ENCODE results near the gene UBA6. TPM values are rescaled to one million over a fixed set of nuclear protein-coding genes. Genes with fewer than 3 reads are reported as not detected.

Gene UBA6
- total RNA-seq, 2 experiments from 2014 or later, result 90.8 to 91.1 TPM

GRCh38 chr4:67694662-67695061 lies 6.3 kb downstream of the UBA6 start:
- POLR2A ChIA-PET, result no interaction called here
- CTCF ChIA-PET, result no interaction called here
- H3K27me3 Mint-ChIP-seq (ENCODE audit: low read depth), result no peaks in the 10 kb centered on the region
- no peaks in the 10 kb centered on the region for H3K9me3 Mint-ChIP-seq (ENCODE audit: insufficient read depth)
- DNase-seq (no peak), ATAC-seq (no peak)
- H3K4me3 Mint-ChIP-seq, result no peak overlapping the region
- H3K27ac Mint-ChIP-seq, result no peak overlapping the region
- H3K4me1 Mint-ChIP-seq (ENCODE audit: low read depth), result peaks cover 38% of the 10 kb centered on the region
- H3K36me3 Mint-ChIP-seq (ENCODE audit: low read depth), result peaks cover 59% of the 10 kb centered on the region

- ATAC-seq (no peak), DNase-seq (no peak)
- Mint-ChIP-seq H3K27me3 (ENCODE audit: low read depth) (no peaks in the 10 kb centered on the region), H3K4me3 (no peak overlapping the region), H3K9me3 (ENCODE audit: insufficient read depth) (no peaks in the 10 kb centered on the region), H3K4me1 (ENCODE audit: low read depth) (peaks cover 29% of the 10 kb centered on the region), H3K36me3 (ENCODE audit: low read depth) (peaks cover 61% of the 10 kb centered on the region), H3K27ac (no peak overlapping the region)
- ChIA-PET POLR2A (no interaction called here), CTCF (interaction anchor here (1.2 kb wide), 1 partner anchor 8 kb away, joined by 3 read pairs; no protein-coding TSS in a partner anchor)
These were observed 9.6 kb downstream of the UBA6 start for GRCh38 chr4:67691328-67691727.

- Mint-ChIP-seq H3K9me3 (ENCODE audit: insufficient read depth) (no peaks in the 10 kb centered on the region), H3K36me3 (ENCODE audit: low read depth) (peaks cover 64% of the 10 kb centered on the region), H3K4me1 (ENCODE audit: low read depth) (peaks cover 42% of the 10 kb centered on the region), H3K4me3 (no peak overlapping the region), H3K27me3 (ENCODE audit: low read depth) (no peaks in the 10 kb centered on the region), H3K27ac (no peak overlapping the region)
- CTCF ChIA-PET, result interaction anchor here (1.4 kb wide), 1 partner anchor 13 kb away, joined by 3 read pairs; no protein-coding TSS in a partner anchor
- DNase-seq, result no peak
- POLR2A ChIA-PET, result no interaction called here
- no peak for ATAC-seq
These were observed 13.3 kb downstream of the UBA6 start for GRCh38 chr4:67687636-67688035.

- peak; percentile 11 for ATAC-seq
- Mint-ChIP-seq H3K4me1 (ENCODE audit: low read depth) (peaks cover 44% of the 10 kb centered on the region), H3K4me3 (peak overlapping the region; percentile 11), H3K27me3 (ENCODE audit: low read depth) (no peaks in the 10 kb centered on the region), H3K36me3 (ENCODE audit: low read depth) (peaks cover 58% of the 10 kb centered on the region), H3K9me3 (ENCODE audit: insufficient read depth) (no peaks in the 10 kb centered on the region), H3K27ac (peak overlapping the region; percentile 56)
- POLR2A ChIA-PET, result no interaction called here
- DNase-seq, result no peak
- CTCF ChIA-PET, result no interaction called here
These were observed 15.5 kb downstream of the UBA6 start for GRCh38 chr4:67685532-67685859.

- ChIA-PET CTCF (no interaction called here), POLR2A (no interaction called here)
- ATAC-seq (peak; percentile 63), DNase-seq (no peak)
- H3K27me3 Mint-ChIP-seq (ENCODE audit: low read depth), result no peaks in the 10 kb centered on the region
- H3K4me3 Mint-ChIP-seq, result peak overlapping the region; percentile 11
- H3K4me1 Mint-ChIP-seq (ENCODE audit: low read depth), result peaks cover 44% of the 10 kb centered on the region
- H3K36me3 Mint-ChIP-seq (ENCODE audit: low read depth), result peaks cover 58% of the 10 kb centered on the region
- peak overlapping the region; percentile 56 for H3K27ac Mint-ChIP-seq
- no peaks in the 10 kb centered on the region for H3K9me3 Mint-ChIP-seq (ENCODE audit: insufficient read depth)
These were observed 16.0 kb downstream of the UBA6 start for GRCh38 chr4:67684839-67685531.

GRCh38 chr4:67682266-67682665 lies 18.7 kb downstream of the UBA6 start:
- no peaks in the 10 kb centered on the region for H3K9me3 Mint-ChIP-seq (ENCODE audit: insufficient read depth)
- H3K4me1 Mint-ChIP-seq (ENCODE audit: low read depth), result peaks cover 39% of the 10 kb centered on the region
- DNase-seq (no peak), ATAC-seq (no peak)
- peaks cover 58% of the 10 kb centered on the region for H3K36me3 Mint-ChIP-seq (ENCODE audit: low read depth)
- no peaks in the 10 kb centered on the region for H3K27me3 Mint-ChIP-seq (ENCODE audit: low read depth)
- H3K27ac Mint-ChIP-seq, result no peak overlapping the region
- CTCF ChIA-PET, result no interaction called here
- no peak overlapping the region for H3K4me3 Mint-ChIP-seq
- POLR2A ChIA-PET, result no interaction called here

GRCh38 chr4:67680581-67681222 lies 20.3 kb downstream of the UBA6 start:
- Mint-ChIP-seq H3K4me3 (no peak overlapping the region), H3K36me3 (ENCODE audit: low read depth) (peaks cover 62% of the 10 kb centered on the region), H3K9me3 (ENCODE audit: insufficient read depth) (no peaks in the 10 kb centered on the region), H3K27ac (peak overlapping the region; percentile 50), H3K4me1 (ENCODE audit: low read depth) (peaks cover 31% of the 10 kb centered on the region), H3K27me3 (ENCODE audit: low read depth) (no peaks in the 10 kb centered on the region)
- ChIA-PET POLR2A (interaction anchor here (1.0 kb wide), 1 partner anchor 20 kb away, joined by 4 read pairs; the partner anchor contains the start of gene UBA6), CTCF (interaction anchor here (1.0 kb wide), 1 partner anchor 18 kb away, joined by 5 read pairs; no protein-coding TSS in a partner anchor)
- ATAC-seq (peak; percentile 42), DNase-seq (no peak)

GRCh38 chr4:67678612-67679011 lies 22.3 kb downstream of the UBA6 start:
- Mint-ChIP-seq H3K4me1 (ENCODE audit: low read depth) (peaks cover 17% of the 10 kb centered on the region), H3K4me3 (no peak overlapping the region), H3K27me3 (ENCODE audit: low read depth) (no peaks in the 10 kb centered on the region), H3K9me3 (ENCODE audit: insufficient read depth) (no peaks in the 10 kb centered on the region), H3K36me3 (ENCODE audit: low read depth) (peaks cover 68% of the 10 kb centered on the region), H3K27ac (no peak overlapping the region)
- DNase-seq, result no peak
- POLR2A ChIA-PET, result no interaction called here
- CTCF ChIA-PET, result no interaction called here
- no peak for ATAC-seq

- H3K4me3 Mint-ChIP-seq, result no peak overlapping the region
- CTCF ChIA-PET, result interaction anchor here (1.4 to 2.1 kb wide), 3 partner anchors 14 to 121 kb away, joined by 3 to 5 read pairs (median 4); no protein-coding TSS in a partner anchor
- H3K27ac Mint-ChIP-seq, result no peak overlapping the region
- no peak for ATAC-seq
- H3K27me3 Mint-ChIP-seq (ENCODE audit: low read depth), result no peaks in the 10 kb centered on the region
- H3K9me3 Mint-ChIP-seq (ENCODE audit: insufficient read depth), result no peaks in the 10 kb centered on the region
- POLR2A ChIA-PET, result no interaction called here
- H3K4me1 Mint-ChIP-seq (ENCODE audit: low read depth), result peaks cover 1% of the 10 kb centered on the region
- H3K36me3 Mint-ChIP-seq (ENCODE audit: low read depth), result peaks cover 65% of the 10 kb centered on the region
- no peak for DNase-seq
These were observed 26.9 kb downstream of the UBA6 start for GRCh38 chr4:67674098-67674497.

GRCh38 chr4:67668315-67668714 lies 32.6 kb downstream of the UBA6 start:
- H3K27me3 Mint-ChIP-seq (ENCODE audit: low read depth), result no peaks in the 10 kb centered on the region
- POLR2A ChIA-PET, result no interaction called here
- peak overlapping the region; percentile 13 for H3K27ac Mint-ChIP-seq
- peaks cover 61% of the 10 kb centered on the region for H3K36me3 Mint-ChIP-seq (ENCODE audit: low read depth)
- DNase-seq (no peak), ATAC-seq (no peak)
- no peaks in the 10 kb centered on the region for H3K9me3 Mint-ChIP-seq (ENCODE audit: insufficient read depth)
- no peaks in the 10 kb centered on the region for H3K4me1 Mint-ChIP-seq (ENCODE audit: low read depth)
- H3K4me3 Mint-ChIP-seq, result no peak overlapping the region
- CTCF ChIA-PET, result no interaction called here

- POLR2A ChIA-PET, result no interaction called here
- CTCF ChIA-PET, result no interaction called here
- H3K4me3 Mint-ChIP-seq, result no peak overlapping the region
These were observed 40.5 kb downstream of the UBA6 start for GRCh38 chr4:67660418-67660817.

GRCh38 chr4:67659065-67659464 lies 41.9 kb downstream of the UBA6 start:
- no peak for ATAC-seq
- Mint-ChIP-seq H3K4me3 (no peak overlapping the region), H3K9me3 (ENCODE audit: insufficient read depth) (peaks cover 17% of the 10 kb centered on the region), H3K36me3 (ENCODE audit: low read depth) (peaks cover 86% of the 10 kb centered on the region), H3K27me3 (ENCODE audit: low read depth) (no peaks in the 10 kb centered on the region), H3K27ac (no peak overlapping the region), H3K4me1 (ENCODE audit: low read depth) (peaks cover 5% of the 10 kb centered on the region)
- CTCF ChIA-PET, result interaction anchor here (0.9 kb wide), 1 partner anchor 17 kb away, joined by 3 read pairs; no protein-coding TSS in a partner anchor
- DNase-seq, result no peak
- POLR2A ChIA-PET, result no interaction called here

More at GRCh38 chr4:67660418-67660817, 40.5 kb downstream of the UBA6 start:
- H3K4me1 Mint-ChIP-seq (ENCODE audit: low read depth), result peaks cover 5% of the 10 kb centered on the region
- DNase-seq, result no peak
- no peak overlapping the region for H3K27ac Mint-ChIP-seq
- no peak for ATAC-seq
- H3K9me3 Mint-ChIP-seq (ENCODE audit: insufficient read depth), result peaks cover 14% of the 10 kb centered on the region
- peaks cover 82% of the 10 kb centered on the region for H3K36me3 Mint-ChIP-seq (ENCODE audit: low read depth)
- H3K27me3 Mint-ChIP-seq (ENCODE audit: low read depth), result no peaks in the 10 kb centered on the region

All from activated CD8-positive, alpha-beta T cell treated with anti-CD3 and anti-CD28 coated beads, Interleukin-2, amount 10 ng/mL, durations not matched to agents 7 days and 5 days (primary cell).